ENCODE measurements around the gene ANXA6. TPM values are rescaled to one million over a fixed set of nuclear protein-coding genes. Genes with fewer than 3 reads are reported as not detected.

Gene ANXA6
- polyA plus RNA-seq, 1 of the 3 experiments (the other 2 are of a cell fraction), result 87.5 TPM

DNA sequence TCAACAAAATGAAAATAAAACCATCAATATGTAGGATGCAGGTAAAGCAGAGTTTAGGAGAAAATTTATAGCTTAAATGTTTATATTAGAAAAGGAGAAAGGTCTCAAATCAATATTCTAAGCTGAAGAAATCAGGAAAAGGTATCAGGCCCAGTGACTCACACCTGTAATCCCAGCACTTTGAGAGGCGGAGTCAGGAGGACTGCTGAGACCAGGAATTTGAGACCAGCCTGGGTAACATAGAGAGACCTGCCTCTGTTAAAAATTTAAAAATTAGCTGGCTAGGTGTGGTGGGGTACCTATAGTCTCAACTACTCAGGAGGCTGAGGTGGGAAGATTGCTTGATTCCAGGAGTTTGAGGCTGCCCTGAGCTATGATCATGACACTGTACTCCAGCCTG, 34.1 kb upstream of the ANXA6 start (continued):
- no peak for TF ChIP-seq CTCF (IDR thresholded peaks at IDR 0.05)
- no peak for TF ChIP-seq JUND (IDR thresholded peaks at IDR 0.05)
- no peak for TF ChIP-seq SMC3 (IDR thresholded peaks at IDR 0.05; ENCODE audit: low read depth, low read length)
- no peak for TF ChIP-seq RAD21 (IDR thresholded peaks at IDR 0.05; ENCODE audit: low read length)
- TF ChIP-seq CHD2 (IDR thresholded peaks at IDR 0.05; ENCODE audit: low read length, partially characterized antibody), result no peak
- TF ChIP-seq TAF1 (IDR thresholded peaks at IDR 0.05; ENCODE audit: borderline replicate concordance, low read depth, low read length), result no peak

DNA sequence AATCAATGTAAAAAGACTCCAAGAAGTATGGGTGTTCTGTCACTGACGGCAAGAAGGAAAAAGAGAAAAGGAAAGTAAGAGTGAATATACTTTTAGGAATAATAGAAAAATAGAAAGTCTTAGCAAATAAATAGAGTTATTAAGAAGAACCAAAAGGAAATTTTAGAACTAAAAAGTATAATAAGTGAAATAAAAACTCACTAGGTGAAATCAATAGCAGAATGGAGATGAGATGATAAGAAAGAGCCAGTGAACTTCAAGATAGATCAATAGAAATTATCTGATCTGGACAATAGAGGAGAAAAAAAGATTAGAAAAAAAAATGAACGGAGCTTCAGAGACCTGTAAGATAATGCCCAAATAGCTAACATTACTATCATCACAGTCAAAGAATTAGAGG, 31.6 kb upstream of the ANXA6 start:
- H3K9me2 ChIP-seq, result no peaks in the 10 kb centered on the region
- DNase-seq, result no peak
- ChIA-PET CTCF (no interaction called here), POLR2A (no interaction called here)
- H2AFZ ChIP-seq (ENCODE audit: low read depth), result no peak overlapping the region
- TF ChIP-seq NRF1 (IDR thresholded peaks at IDR 0.05; ENCODE audit: low read depth, low read length) (no peak), NFIC (IDR thresholded peaks at IDR 0.05; ENCODE audit: borderline replicate concordance) (no peak), SMC3 (IDR thresholded peaks at IDR 0.05; ENCODE audit: low read depth, low read length) (no peak), EP300 (IDR thresholded peaks at IDR 0.05; ENCODE audit: borderline replicate concordance in 1 of 2, low read depth in 1 of 2, low read length in 1 of 2) (no peak)
- no peak overlapping the region for H3K9ac ChIP-seq
- H4K20me1 ChIP-seq (ENCODE audit: insufficient read depth), result no peaks in the 10 kb centered on the region
- no peaks in the 10 kb centered on the region for H3K36me3 ChIP-seq (replicated peaks in 1 of 2; ENCODE audit: control insufficient read depth in 1 of 2, insufficient read depth in 2 of 2, low read length in 1 of 2)
- WGBS (ENCODE audit: low lambda C conversion rate), result 42% methylated on average over 2 of the region's 2 CpGs
- no peaks in the 10 kb centered on the region; the same call in 1 of the 2 replicates for H3K27me3 ChIP-seq (ENCODE audit: insufficient read depth)
- H3K27ac ChIP-seq (ENCODE audit: low read depth in 2 of 2, low read length in 1 of 2), result no peak overlapping the region
- H3K4me2 ChIP-seq, result no peak overlapping the region
- no peak overlapping the region for H3K4me3 ChIP-seq (ENCODE audit: low read depth in 2 of 2, low read length in 1 of 2)
- no peaks in the 10 kb centered on the region for H3F3A ChIP-seq (replicated peaks; ENCODE audit: insufficient read depth)
- 0 out of 2 replicates have a peak, but pooled peaks cover 5% of the 10 kb centered on the region for H3K9me3 ChIP-seq
- no peaks in the 10 kb centered on the region for H3K79me2 ChIP-seq (ENCODE audit: insufficient read depth)
- H3K4me1 ChIP-seq (ENCODE audit: control insufficient read depth in 1 of 2, insufficient read depth in 2 of 2, low read depth in 1 of 2, low read length in 1 of 2), result no peaks in the 10 kb centered on the region; a peak in 1 of 4 replicates

GRCh38 chr5:151186538-151186937, 29.0 kb upstream of the ANXA6 start:
- no peak overlapping the region for H2AFZ ChIP-seq (ENCODE audit: low read depth)
- no peaks in the 10 kb centered on the region for H3K79me2 ChIP-seq (ENCODE audit: insufficient read depth)
- no peaks in the 10 kb centered on the region for H3K9me2 ChIP-seq
- no peak overlapping the region for H3K27ac ChIP-seq (ENCODE audit: low read depth in 2 of 2, low read length in 1 of 2)
- H4K20me1 ChIP-seq (ENCODE audit: insufficient read depth), result no peaks in the 10 kb centered on the region
- no peaks in the 10 kb centered on the region for H3K36me3 ChIP-seq (replicated peaks in 1 of 2; ENCODE audit: control insufficient read depth in 1 of 2, insufficient read depth in 2 of 2, low read length in 1 of 2)
- no peak for DNase-seq
- no peak overlapping the region for H3K9ac ChIP-seq
- no peak overlapping the region for H3K4me2 ChIP-seq
- TF ChIP-seq, protein P1, sequence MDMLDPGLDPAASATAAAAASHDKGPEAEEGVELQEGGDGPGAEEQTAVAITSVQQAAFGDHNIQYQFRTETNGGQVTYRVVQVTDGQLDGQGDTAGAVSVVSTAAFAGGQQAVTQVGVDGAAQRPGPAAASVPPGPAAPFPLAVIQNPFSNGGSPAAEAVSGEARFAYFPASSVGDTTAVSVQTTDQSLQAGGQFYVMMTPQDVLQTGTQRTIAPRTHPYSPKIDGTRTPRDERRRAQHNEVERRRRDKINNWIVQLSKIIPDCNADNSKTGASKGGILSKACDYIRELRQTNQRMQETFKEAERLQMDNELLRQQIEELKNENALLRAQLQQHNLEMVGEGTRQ (IDR thresholded peaks at IDR 0.05; ENCODE audit: borderline replicate concordance, low read depth, low read length), result no peak
- TF ChIP-seq, protein P2, sequence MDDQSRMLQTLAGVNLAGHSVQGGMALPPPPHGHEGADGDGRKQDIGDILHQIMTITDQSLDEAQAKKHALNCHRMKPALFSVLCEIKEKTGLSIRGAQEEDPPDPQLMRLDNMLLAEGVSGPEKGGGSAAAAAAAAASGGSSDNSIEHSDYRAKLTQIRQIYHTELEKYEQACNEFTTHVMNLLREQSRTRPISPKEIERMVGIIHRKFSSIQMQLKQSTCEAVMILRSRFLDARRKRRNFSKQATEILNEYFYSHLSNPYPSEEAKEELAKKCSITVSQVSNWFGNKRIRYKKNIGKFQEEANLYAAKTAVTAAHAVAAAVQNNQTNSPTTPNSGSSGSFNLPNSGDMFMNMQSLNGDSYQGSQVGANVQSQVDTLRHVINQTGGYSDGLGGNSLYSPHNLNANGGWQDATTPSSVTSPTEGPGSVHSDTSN (IDR thresholded peaks at IDR 0.05), result no peak
- TF ChIP-seq GABPA (IDR thresholded peaks at IDR 0.05; ENCODE audit: low read depth) (no peak), NFIC (IDR thresholded peaks at IDR 0.05; ENCODE audit: borderline replicate concordance) (no peak), RXRA (IDR thresholded peaks at IDR 0.05; ENCODE audit: borderline replicate concordance, low read depth) (no peak), GATA2 (CRISPR knock-in tag; IDR thresholded peaks at IDR 0.05) (no peak), FOXM1 (IDR thresholded peaks at IDR 0.05; ENCODE audit: low read depth) (no peak), POLR2AphosphoS5 (IDR thresholded peaks at IDR 0.05; ENCODE audit: low read depth, low read length) (no peak), CHD2 (IDR thresholded peaks at IDR 0.05; ENCODE audit: low read length, partially characterized antibody) (no peak), MEF2A (IDR thresholded peaks at IDR 0.05; ENCODE audit: borderline replicate concordance, low read depth) (no peak)
- TF ChIP-seq, protein P3, sequence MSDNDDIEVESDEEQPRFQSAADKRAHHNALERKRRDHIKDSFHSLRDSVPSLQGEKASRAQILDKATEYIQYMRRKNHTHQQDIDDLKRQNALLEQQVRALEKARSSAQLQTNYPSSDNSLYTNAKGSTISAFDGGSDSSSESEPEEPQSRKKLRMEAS (IDR thresholded peaks at IDR 0.05; ENCODE audit: low read depth), result no peak
- TF ChIP-seq, protein P4, sequence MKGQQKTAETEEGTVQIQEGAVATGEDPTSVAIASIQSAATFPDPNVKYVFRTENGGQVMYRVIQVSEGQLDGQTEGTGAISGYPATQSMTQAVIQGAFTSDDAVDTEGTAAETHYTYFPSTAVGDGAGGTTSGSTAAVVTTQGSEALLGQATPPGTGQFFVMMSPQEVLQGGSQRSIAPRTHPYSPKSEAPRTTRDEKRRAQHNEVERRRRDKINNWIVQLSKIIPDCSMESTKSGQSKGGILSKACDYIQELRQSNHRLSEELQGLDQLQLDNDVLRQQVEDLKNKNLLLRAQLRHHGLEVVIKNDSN (IDR thresholded peaks at IDR 0.05; ENCODE audit: borderline replicate concordance, low read depth), result no peak
- H3F3A ChIP-seq (replicated peaks; ENCODE audit: insufficient read depth), result no peaks in the 10 kb centered on the region
- H3K9me3 ChIP-seq, result 0 out of 2 replicates have a peak, but pooled peaks cover 4% of the 10 kb centered on the region
- ChIA-PET POLR2A (no interaction called here), CTCF (interaction anchor here (0.7 to 1.3 kb wide), 3 partner anchors 18 to 334 kb away, joined by 3 to 4 read pairs (median 4); no protein-coding TSS in a partner anchor)
- H3K27me3 ChIP-seq (ENCODE audit: insufficient read depth), result no peaks in the 10 kb centered on the region
- no peak overlapping the region for H3K4me3 ChIP-seq (ENCODE audit: low read depth in 2 of 2, low read length in 1 of 2)
- H3K4me1 ChIP-seq (ENCODE audit: control insufficient read depth in 1 of 2, insufficient read depth in 2 of 2, low read depth in 1 of 2, low read length in 1 of 2), result no peaks in the 10 kb centered on the region; a peak in 1 of 4 replicates
- 66% methylated on average over 4 of the region's 4 CpGs for WGBS (ENCODE audit: low lambda C conversion rate)

Data from SK-N-SH (cell line).